SK-N-SH treated with all-trans-retinoic acid at 6 μM for 48 hours (cell line): ENCODE results near the gene MUC3A.

Experiments used
- ARNTL ChIP-seq: fragments of 450-650 bp; formaldehyde crosslinking; IDR thresholded peaks from 2 replicates; pipeline ENCODE4 v1.5.0; 2020; ENCODE audit warnings: low read depth, mild to moderate bottlenecking, moderate library complexity, borderline replicate concordance
- CREB5 ChIP-seq: fragments of 250-450 bp; sonication (Bioruptor Pico); IDR thresholded peaks from 2 replicates; pipeline ENCODE4 v1.5.1; 2020; ENCODE audit warnings: low read depth, mild to moderate bottlenecking, moderate library complexity
- CSDC2 ChIP-seq: fragments of 250-450 bp; sonication (Bioruptor Pico); IDR thresholded peaks from 2 replicates; pipeline ENCODE4 v1.5.0; 2020; ENCODE audit warnings: mild to moderate bottlenecking, moderate library complexity
- ESRRG ChIP-seq: fragments of 250-450 bp; sonication (Bioruptor Pico); IDR thresholded peaks from 2 replicates; pipeline ENCODE4 v1.6.1; 2021; ENCODE audit warnings: mild to moderate bottlenecking
- ISL1 ChIP-seq: fragments of 250-450 bp; sonication (Bioruptor Pico); IDR thresholded peaks from 2 replicates; pipeline ENCODE4 v2.1.2; 2022; ENCODE audit warnings: mild to moderate bottlenecking, moderate library complexity
- OSR1 ChIP-seq: fragments of 250-450 bp; sonication (Bioruptor Pico); IDR thresholded peaks from 2 replicates; pipeline ENCODE4 v1.8.0; 2022; ENCODE audit warnings: moderate library complexity, mild to moderate bottlenecking, inconsistent platforms
- PATZ1 ChIP-seq: fragments of 250-450 bp; sonication (Bioruptor Pico); IDR thresholded peaks from 2 replicates; pipeline ENCODE4 v1.8.0; 2020; ENCODE audit warnings: mild to moderate bottlenecking, moderate library complexity, borderline replicate concordance
- RARB ChIP-seq: fragments of 250-450 bp; sonication (Bioruptor Pico); IDR thresholded peaks from 2 replicates; pipeline ENCODE4 v1.8.0; 2021; ENCODE audit warnings: mild to moderate bottlenecking, moderate library complexity
- SNAI2 ChIP-seq: fragments of 250-450 bp; sonication (Bioruptor Pico); IDR thresholded peaks from 2 replicates; pipeline ENCODE4 v1.5.0; 2020; ENCODE audit warnings: mild to moderate bottlenecking, moderate library complexity
- ZFP3 ChIP-seq: fragments of 250-450 bp; sonication (Bioruptor Pico); IDR thresholded peaks from 2 replicates; pipeline ENCODE4 v1.5.0; 2020; ENCODE audit warnings: mild to moderate bottlenecking, moderate library complexity
- ZFP30 ChIP-seq: fragments of 450-650 bp; formaldehyde crosslinking; IDR thresholded peaks from 2 replicates; pipeline ENCODE4 v1.5.0; 2022; ENCODE audit warnings: mild to moderate bottlenecking, moderate library complexity
- ZNF565 ChIP-seq: fragments of 450-650 bp; formaldehyde crosslinking; conservative IDR thresholded peaks from 2 replicates; pipeline ENCODE4 v1.5.0; 2020; ENCODE audit warnings: low read depth, mild to moderate bottlenecking, moderate library complexity
- ZNF8 ChIP-seq: fragments of 450-650 bp; formaldehyde crosslinking; IDR thresholded peaks from 2 replicates; pipeline ENCODE4 v1.5.0; 2020; ENCODE audit warnings: mild to moderate bottlenecking, moderate library complexity
- TF ChIP-seq, protein P1 (sequence below): fragments of 250-450 bp; sonication (Bioruptor Pico); IDR thresholded peaks from 2 replicates; pipeline ENCODE4 v1.8.0; 2021; ENCODE audit warnings: low read depth, mild to moderate bottlenecking, moderate library complexity, borderline replicate concordance

- TF ChIP-seq ZFP3 (CRISPR knock-in tag), result no peak
- no peak for TF ChIP-seq PATZ1 (CRISPR knock-in tag)
- no peak for TF ChIP-seq ZFP30
- TF ChIP-seq ISL1, result no peak
- TF ChIP-seq RARB (CRISPR knock-in tag), result no peak
- TF ChIP-seq OSR1 (CRISPR knock-in tag), result no peak
- TF ChIP-seq CREB5, result no peak
- no peak for TF ChIP-seq ARNTL (CRISPR knock-in tag)
- TF ChIP-seq ESRRG (CRISPR knock-in tag), result no peak
- no peak for TF ChIP-seq ZNF565 (CRISPR knock-in tag)
- TF ChIP-seq ZNF8 (CRISPR knock-in tag), result no peak
- TF ChIP-seq, protein P1, sequence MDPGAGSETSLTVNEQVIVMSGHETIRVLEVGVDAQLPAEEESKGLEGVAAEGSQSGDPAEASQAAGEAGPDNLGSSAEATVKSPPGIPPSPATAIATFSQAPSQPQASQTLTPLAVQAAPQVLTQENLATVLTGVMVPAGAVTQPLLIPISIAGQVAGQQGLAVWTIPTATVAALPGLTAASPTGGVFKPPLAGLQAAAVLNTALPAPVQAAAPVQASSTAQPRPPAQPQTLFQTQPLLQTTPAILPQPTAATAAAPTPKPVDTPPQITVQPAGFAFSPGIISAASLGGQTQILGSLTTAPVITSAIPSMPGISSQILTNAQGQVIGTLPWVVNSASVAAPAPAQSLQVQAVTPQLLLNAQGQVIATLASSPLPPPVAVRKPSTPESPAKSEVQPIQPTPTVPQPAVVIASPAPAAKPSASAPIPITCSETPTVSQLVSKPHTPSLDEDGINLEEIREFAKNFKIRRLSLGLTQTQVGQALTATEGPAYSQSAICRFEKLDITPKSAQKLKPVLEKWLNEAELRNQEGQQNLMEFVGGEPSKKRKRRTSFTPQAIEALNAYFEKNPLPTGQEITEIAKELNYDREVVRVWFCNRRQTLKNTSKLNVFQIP (CRISPR knock-in tag), result no peak
- no peak for TF ChIP-seq CSDC2 (CRISPR knock-in tag)
- no peak for TF ChIP-seq SNAI2 (CRISPR knock-in tag)
These were observed 13.2 kb downstream of the MUC3A start for GRCh38 chr7:100962537-100962936.
